ENCODE measurements around the gene GPX4. TPM values are rescaled to one million over a fixed set of nuclear protein-coding genes. Genes with fewer than 3 reads are reported as not detected.

GPX4 gene
- total and polyA plus RNA-seq, 9 of the 15 experiments (the other 6 are each of a cell fraction or from before 2014, with no cell fraction given): 61.4 to 661 (median 349) TPM

DNA sequence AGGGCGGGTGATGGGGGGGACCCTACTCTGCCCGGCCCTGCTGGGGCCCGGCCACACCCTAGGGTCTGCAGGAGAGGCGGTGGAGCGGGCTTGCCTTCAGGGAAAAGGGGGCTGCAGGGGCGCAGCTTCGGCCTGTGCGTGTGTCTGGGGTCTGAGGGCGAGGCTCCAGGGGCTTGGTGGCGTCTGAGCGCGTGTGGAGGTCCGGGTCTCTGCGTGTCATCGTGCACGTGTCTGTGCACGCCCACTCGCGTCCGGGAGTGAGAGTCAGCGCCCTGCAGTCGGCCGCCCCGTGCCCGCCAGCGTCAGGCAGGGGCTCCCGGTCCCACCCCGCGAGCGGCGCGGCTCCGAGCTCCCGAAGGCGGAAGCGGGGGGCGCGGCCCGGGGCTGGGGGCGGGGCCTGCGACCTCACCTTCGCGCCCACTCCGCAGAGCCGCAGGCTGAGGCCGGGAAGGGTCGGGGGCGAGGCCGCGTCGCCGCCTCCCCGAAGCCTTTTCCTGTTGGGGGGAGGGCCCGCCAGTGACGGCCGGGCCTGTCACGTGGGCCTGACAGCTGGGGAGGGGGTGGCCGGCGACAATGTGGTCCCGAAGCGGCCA lies 37.0 kb upstream of the GPX4 start, which contains the start of gene ARHGAP45 (continued):
- no peak for TF ChIP-seq RBM14 (IDR thresholded peaks at IDR 0.05; ENCODE audit: borderline replicate concordance, insufficient read depth, low read depth, low read length)
- no peak for TF ChIP-seq COPS2 (conservative IDR thresholded peaks at IDR 0.05)
- TF ChIP-seq ZNF764 (CRISPR knock-in tag; IDR thresholded peaks at IDR 0.05; ENCODE audit: low read depth): no peak
- TF ChIP-seq ZNF263 (CRISPR knock-in tag; IDR thresholded peaks at IDR 0.05; ENCODE audit: borderline replicate concordance): no peak
- TF ChIP-seq SMARCC2 (IDR thresholded peaks at IDR 0.05; ENCODE audit: low read depth): no peak
- TF ChIP-seq RAD51 (IDR thresholded peaks at IDR 0.05; ENCODE audit: borderline replicate concordance, low read depth): peak; percentile 78
- no peak for TF ChIP-seq NUFIP1 (IDR thresholded peaks at IDR 0.05; ENCODE audit: partially characterized antibody)
- no peak for TF ChIP-seq TSC22D4 (tag; IDR thresholded peaks at IDR 0.05)
- no peak for TF ChIP-seq TAF15 (IDR thresholded peaks at IDR 0.05; ENCODE audit: low read depth, low read length)
- TF ChIP-seq RCOR1 (IDR thresholded peaks at IDR 0.05; ENCODE audit: borderline replicate concordance in 1 of 2, low read depth in 2 of 2, low read length in 2 of 2): no peak
- TF ChIP-seq, protein P1, sequence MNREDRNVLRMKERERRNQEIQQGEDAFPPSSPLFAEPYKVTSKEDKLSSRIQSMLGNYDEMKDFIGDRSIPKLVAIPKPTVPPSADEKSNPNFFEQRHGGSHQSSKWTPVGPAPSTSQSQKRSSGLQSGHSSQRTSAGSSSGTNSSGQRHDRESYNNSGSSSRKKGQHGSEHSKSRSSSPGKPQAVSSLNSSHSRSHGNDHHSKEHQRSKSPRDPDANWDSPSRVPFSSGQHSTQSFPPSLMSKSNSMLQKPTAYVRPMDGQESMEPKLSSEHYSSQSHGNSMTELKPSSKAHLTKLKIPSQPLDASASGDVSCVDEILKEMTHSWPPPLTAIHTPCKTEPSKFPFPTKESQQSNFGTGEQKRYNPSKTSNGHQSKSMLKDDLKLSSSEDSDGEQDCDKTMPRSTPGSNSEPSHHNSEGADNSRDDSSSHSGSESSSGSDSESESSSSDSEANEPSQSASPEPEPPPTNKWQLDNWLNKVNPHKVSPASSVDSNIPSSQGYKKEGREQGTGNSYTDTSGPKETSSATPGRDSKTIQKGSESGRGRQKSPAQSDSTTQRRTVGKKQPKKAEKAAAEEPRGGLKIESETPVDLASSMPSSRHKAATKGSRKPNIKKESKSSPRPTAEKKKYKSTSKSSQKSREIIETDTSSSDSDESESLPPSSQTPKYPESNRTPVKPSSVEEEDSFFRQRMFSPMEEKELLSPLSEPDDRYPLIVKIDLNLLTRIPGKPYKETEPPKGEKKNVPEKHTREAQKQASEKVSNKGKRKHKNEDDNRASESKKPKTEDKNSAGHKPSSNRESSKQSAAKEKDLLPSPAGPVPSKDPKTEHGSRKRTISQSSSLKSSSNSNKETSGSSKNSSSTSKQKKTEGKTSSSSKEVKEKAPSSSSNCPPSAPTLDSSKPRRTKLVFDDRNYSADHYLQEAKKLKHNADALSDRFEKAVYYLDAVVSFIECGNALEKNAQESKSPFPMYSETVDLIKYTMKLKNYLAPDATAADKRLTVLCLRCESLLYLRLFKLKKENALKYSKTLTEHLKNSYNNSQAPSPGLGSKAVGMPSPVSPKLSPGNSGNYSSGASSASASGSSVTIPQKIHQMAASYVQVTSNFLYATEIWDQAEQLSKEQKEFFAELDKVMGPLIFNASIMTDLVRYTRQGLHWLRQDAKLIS (CRISPR knock-in tag; IDR thresholded peaks at IDR 0.05): no peak; the same call in 1 of the 2 replicates
- peak in 1 of 2 experiments; percentile 55; a peak in 1 of 4 replicates for TF ChIP-seq HDAC1 (IDR thresholded peaks at IDR 0.05)
- no peak for TF ChIP-seq NFIC (IDR thresholded peaks at IDR 0.05)
- no peak for TF ChIP-seq XRCC4 (IDR thresholded peaks at IDR 0.05; ENCODE audit: extremely low read depth, insufficient read depth, insufficient read length)
- TF ChIP-seq NR4A1 (CRISPR knock-in tag; IDR thresholded peaks at IDR 0.05): no peak
- TF ChIP-seq NR4A1 (tag; IDR thresholded peaks at IDR 0.05): no peak
- no peak for TF ChIP-seq ZZZ3 (IDR thresholded peaks at IDR 0.05)
- TF ChIP-seq, protein P2, sequence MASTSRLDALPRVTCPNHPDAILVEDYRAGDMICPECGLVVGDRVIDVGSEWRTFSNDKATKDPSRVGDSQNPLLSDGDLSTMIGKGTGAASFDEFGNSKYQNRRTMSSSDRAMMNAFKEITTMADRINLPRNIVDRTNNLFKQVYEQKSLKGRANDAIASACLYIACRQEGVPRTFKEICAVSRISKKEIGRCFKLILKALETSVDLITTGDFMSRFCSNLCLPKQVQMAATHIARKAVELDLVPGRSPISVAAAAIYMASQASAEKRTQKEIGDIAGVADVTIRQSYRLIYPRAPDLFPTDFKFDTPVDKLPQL (IDR thresholded peaks at IDR 0.05; ENCODE audit: extremely low read depth, insufficient read length): no peak
- no peak for TF ChIP-seq NCOA2 (IDR thresholded peaks at IDR 0.05; ENCODE audit: partially characterized antibody in 2 of 2)
- TF ChIP-seq ZNF311 (CRISPR knock-in tag; IDR thresholded peaks at IDR 0.05): no peak
- no peak for TF ChIP-seq PURB (CRISPR knock-in tag; IDR thresholded peaks at IDR 0.05; ENCODE audit: low read depth)
- TF ChIP-seq XRCC5 (IDR thresholded peaks at IDR 0.05; ENCODE audit: low read depth, low read length): no peak
